Right cardiac atrium (tissue), 5 donors: ENCODE results near the gene CFAP57. TPM values are rescaled to one million over a fixed set of nuclear protein-coding genes. Genes with fewer than 3 reads are reported as not detected.
A peak's percentile ranks its signal among the peaks of the same experiment; 100 is the strongest.

Experiments used
- ATAC-seq, 2 donors: fragments of 200-7000 bp; cut with Tn5 transposase; one replicate each; pipeline versions ENCODE4 v1.8.0 to v1.9.1; 2020; ENCODE audit warnings: moderate library complexity in 2 of 2, mild to moderate bottlenecking in 1 of 2
- DNase-seq, 3 donors: peaks; one replicate each; pipeline ENCODE4 v3.0.0-alpha.2; 2020
- H3K27ac ChIP-seq: one replicate; pipeline ENCODE4 v1.5.1; 2013; ENCODE audit warnings: mild to moderate bottlenecking, low read length, control low read depth, moderate library complexity
- H3K27me3 ChIP-seq: one replicate; pipeline ENCODE4 v1.6.1; 2013; ENCODE audit not compliant: control insufficient read depth, insufficient read depth
- H3K4me1 ChIP-seq: one replicate; pipeline ENCODE4 v1.6.1; 2013; ENCODE audit warnings: low read length; ENCODE audit not compliant: control insufficient read depth, insufficient read depth
- H3K4me3 ChIP-seq: one replicate; pipeline ENCODE4 v1.5.1; 2013; ENCODE audit warnings: low read length, control low read depth
- H3K9me3 ChIP-seq: one replicate; pipeline ENCODE4 v1.6.1; 2013; ENCODE audit warnings: low read length; ENCODE audit not compliant: control insufficient read depth
- WGBS: extraction: QIAGEN DNeasy Blood & Tissue Kit; methylation state at CpG from one replicate; pipeline ENCODE4 v1.1.7; 2013; 5-methylcytosine and 5-hydroxymethylcytosine counted together
- intact Hi-C, 4 donors: fragments of 100-400 bp; cut with DNase I; formaldehyde crosslinking; loops; one replicate each; pipeline versions ENCODE4 v1.11.0 to v1.14.0; 2022 to 2023
- microRNA-seq, 2 donors: library from miRNA; unstranded; fragments of <30 nt; microRNA quantifications; one replicate each; pipeline ENCODE4 v1.2.0, GENCODE V29; 2020 to 2021
- polyA plus RNA-seq: library from polyadenylated mRNA; stranded (reverse); fragments of 200-250 nt; gene quantifications from one replicate; pipeline ENCODE4 v1.2.3, GENCODE V29; 2013
- total RNA-seq, 4 donors: library from RNA; stranded (reverse); fragmentation: NEBNext Ultra II Directional; extraction: Animal tissue kit (Norgen Biotek cat#: 25700); gene quantifications; one replicate each; pipeline ENCODE4 v1.2.1, GENCODE V29; 2021
- donor health status: healthy with polysubstance abuse.
- donor health status: DM: no; HTN: yes; CAD: no.
- donor health status: DM: no; HTN: no; CAD: no.
- donor health status: DM: no; HTN: yes; CAD: no; lungs with severe emphysema.
- donor health status: DM: yes; HTN: yes; CAD: no.

CFAP57 gene
- total and polyA plus RNA-seq, 5 donors, result 0.06 to 0.25 (median 0.11) TPM; not detected in 1

- DNase-seq (no peak), ATAC-seq (peak in 1 of 2 donors; percentile 9)
- WGBS, result 34% methylated on average over 1 of the region's 1 CpG
- intact Hi-C loops, result loop anchor here in 1 of 4 donors (5.0 kb wide), 1 partner anchor 65 kb away; no protein-coding TSS in a partner anchor
- H3K27me3 ChIP-seq, result no peaks in the 10 kb centered on the region
- peak overlapping the region; percentile 45 for H3K4me3 ChIP-seq
- H3K4me1 ChIP-seq, result peaks cover 21% of the 10 kb centered on the region
- no peaks in the 10 kb centered on the region for H3K9me3 ChIP-seq
- H3K27ac ChIP-seq, result peak overlapping the region; percentile 79
Measured at GRCh38 chr1:43302201-43302600, 130.1 kb downstream of the CFAP57 start.

- Histone ChIP-seq H3K4me1 (peaks cover 21% of the 10 kb centered on the region), H3K27ac (peak overlapping the region; percentile 79), H3K27me3 (no peaks in the 10 kb centered on the region), H3K9me3 (no peaks in the 10 kb centered on the region), H3K4me3 (peak overlapping the region; percentile 45)
- DNase-seq, result no peak
- WGBS, result 58% methylated on average over 7 of the region's 7 CpGs
- no peak for ATAC-seq
- intact Hi-C loops, result loop anchor here in 1 of 4 donors (5.0 kb wide), 1 partner anchor 66 kb away; no protein-coding TSS in a partner anchor
Measured at GRCh38 chr1:43302721-43303470, 130.8 kb downstream of the CFAP57 start.

GRCh38 chr1:43303471-43304313 is 131.6 kb downstream of the CFAP57 start:
- peak overlapping the region; percentile 13 for H3K4me3 ChIP-seq
- intact Hi-C loops, result loop anchor here in 1 of 4 donors (5.0 kb wide), 1 partner anchor 66 kb away; no protein-coding TSS in a partner anchor

More at GRCh38 chr1:43303471-43304313, 131.6 kb downstream of the CFAP57 start:
- H3K4me1 ChIP-seq, result peaks cover 21% of the 10 kb centered on the region
- peak; percentile 7 to 21 for ATAC-seq
- H3K9me3 ChIP-seq, result no peaks in the 10 kb centered on the region
- H3K27ac ChIP-seq, result peak overlapping the region; percentile 79
- 54% methylated on average over 8 of the region's 8 CpGs for WGBS
- peak in 1 of 3 donors; percentile 44 for DNase-seq
- H3K27me3 ChIP-seq, result no peaks in the 10 kb centered on the region

Small RNA genes lying within 50 kb of the gene (microRNA-seq; reads per million reads assigned to microRNA genes)
- 0.84 to 1.1 reads per million in 2 donors for gene MIR6733

Other genes starting within 250 kb of the CFAP57 start
- gene SLC2A1, start 213.5 kb upstream of the CFAP57 start, total RNA-seq, result 10 to 100 TPM in 3 of 4 donors, 1 to 10 TPM in 1; 8.1 to 25.7 (median 15.2) TPM
- 9.1 TPM for gene SLC2A1, start 213.5 kb upstream of the CFAP57 start, polyA plus RNA-seq
- gene EBNA1BP2, start within 50 bp of the CFAP57 start, total RNA-seq, result 10 to 100 TPM; 23.6 to 32.4 (median 28.2) TPM
- gene EBNA1BP2, start within 50 bp of the CFAP57 start, polyA plus RNA-seq, result 38.8 TPM
- 1 to 10 TPM in 3 of 4 donors, under 1 TPM in 1; 0.68 to 1.6 (median 1.3) TPM for gene TMEM125, start 97.7 kb downstream of the CFAP57 start, total RNA-seq
- gene TMEM125, start 97.7 kb downstream of the CFAP57 start, polyA plus RNA-seq, result 0.70 TPM
- not detected for gene C1orf210, start 113.3 kb downstream of the CFAP57 start, total RNA-seq
- 0.07 TPM for gene C1orf210, start 113.3 kb downstream of the CFAP57 start, polyA plus RNA-seq
- 10 to 100 TPM; 21.7 to 49.4 (median 44.4) TPM for gene TIE1, start 128.7 kb downstream of the CFAP57 start, total RNA-seq
- 30.4 TPM for gene TIE1, start 128.7 kb downstream of the CFAP57 start, polyA plus RNA-seq
- gene MPL, start 165.5 kb downstream of the CFAP57 start, total RNA-seq, result 1 to 10 TPM in 2 of 4 donors, under 1 TPM in 2; 0.79 to 1.4 (median 1.1) TPM
- gene MPL, start 165.5 kb downstream of the CFAP57 start, polyA plus RNA-seq, result 0.18 TPM
- gene CDC20, start 186.7 kb downstream of the CFAP57 start, total RNA-seq, result 1 to 10 TPM in 3 of 4 donors, under 1 TPM in 1; 0.67 to 3.5 (median 1.5) TPM
- 0.54 TPM for gene CDC20, start 186.7 kb downstream of the CFAP57 start, polyA plus RNA-seq
- gene ELOVL1, start 195.7 kb downstream of the CFAP57 start, total RNA-seq, result 10 to 100 TPM; 33.1 to 47.1 (median 35.6) TPM
- 40.5 TPM for gene ELOVL1, start 195.7 kb downstream of the CFAP57 start, polyA plus RNA-seq
- gene MED8, start 217.5 kb downstream of the CFAP57 start, total RNA-seq, result 10 to 100 TPM; 16.8 to 22.1 (median 18.9) TPM
- 16.0 TPM for gene MED8, start 217.5 kb downstream of the CFAP57 start, polyA plus RNA-seq
- 10 to 100 TPM; 31.2 to 36.4 (median 33.4) TPM for gene SZT2, start 217.6 kb downstream of the CFAP57 start, total RNA-seq
- 20.8 TPM for gene SZT2, start 217.6 kb downstream of the CFAP57 start, polyA plus RNA-seq